GM21447 (cell line): ENCODE results near the gene MAST2.
"Not testable (repeated sequence)": the region's sequence is repeated elsewhere in the genome, so short reads cannot be mapped to it uniquely, and the experiment has no call there.

ENCODE experiments used
- ATAC-seq: cut with Tn5 transposase; IDR thresholded peaks from one replicate; pipeline ENCODE4 v1.9.1; 2021; ENCODE audit not compliant: unreplicated experiment

Gene MAST2

DNA sequence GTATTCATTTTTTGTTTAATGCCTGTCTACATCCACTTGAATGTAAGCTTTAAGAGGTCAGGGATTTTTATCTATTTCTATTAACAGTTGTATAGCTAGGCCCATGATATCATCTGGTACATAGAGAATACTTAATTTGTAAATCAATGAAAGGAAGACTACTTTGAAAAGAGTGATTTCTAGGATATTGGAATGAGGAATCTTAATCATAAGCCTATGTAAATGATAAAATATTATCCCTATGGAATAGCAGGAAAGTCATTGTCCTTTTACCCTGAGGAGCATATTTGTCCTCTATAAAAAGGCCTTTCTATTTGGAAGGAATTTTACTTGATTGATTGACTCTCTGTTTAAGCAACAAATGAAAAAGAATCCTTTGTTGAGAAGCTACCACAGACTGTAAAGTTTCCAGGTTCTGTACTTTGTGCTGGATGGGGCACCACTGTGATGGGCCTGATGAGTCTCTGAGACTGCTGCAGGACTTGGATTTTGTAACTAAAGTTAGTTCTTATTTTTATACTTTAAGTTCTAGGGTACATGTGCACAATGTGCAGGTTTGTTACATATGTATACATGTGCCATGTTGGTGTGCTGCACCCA, 53.8 kb downstream of the MAST2 start:
- ATAC-seq, result no peak

DNA sequence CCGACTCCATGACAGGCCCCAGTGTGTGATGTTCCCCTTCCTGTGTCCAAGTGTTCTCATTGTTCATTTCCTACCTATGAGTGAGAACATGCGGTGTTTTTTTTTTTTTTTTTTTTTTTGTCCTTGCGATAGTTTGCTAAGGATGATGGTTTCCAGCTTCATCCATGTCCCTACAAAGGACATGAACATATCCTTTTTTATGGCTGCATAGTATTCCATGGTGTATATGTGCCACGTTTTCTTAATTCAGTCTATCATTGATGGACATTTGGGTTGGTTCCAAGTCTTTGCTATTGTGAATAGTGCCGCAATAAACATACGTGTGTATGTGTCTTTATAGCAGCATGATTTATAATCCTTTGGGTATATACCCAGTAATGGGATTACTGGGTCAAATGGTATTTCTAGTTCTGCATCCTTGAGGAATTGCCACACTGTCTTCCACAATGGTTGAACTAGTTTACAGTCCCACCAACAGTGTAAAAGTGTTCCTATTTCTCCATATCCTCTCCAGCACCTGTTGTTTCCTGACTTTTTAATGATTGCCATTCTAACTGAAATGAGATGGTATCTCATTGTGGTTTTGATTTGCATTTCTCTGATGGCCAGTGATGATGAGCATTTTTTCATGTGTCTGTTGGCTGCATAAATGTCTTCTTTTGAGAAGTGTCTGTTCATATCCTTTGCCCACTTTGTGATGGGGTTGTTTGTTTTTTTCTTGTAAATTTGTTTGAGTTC, 54.5 kb downstream of the MAST2 start:
- not testable (repeated sequence) for ATAC-seq

DNA sequence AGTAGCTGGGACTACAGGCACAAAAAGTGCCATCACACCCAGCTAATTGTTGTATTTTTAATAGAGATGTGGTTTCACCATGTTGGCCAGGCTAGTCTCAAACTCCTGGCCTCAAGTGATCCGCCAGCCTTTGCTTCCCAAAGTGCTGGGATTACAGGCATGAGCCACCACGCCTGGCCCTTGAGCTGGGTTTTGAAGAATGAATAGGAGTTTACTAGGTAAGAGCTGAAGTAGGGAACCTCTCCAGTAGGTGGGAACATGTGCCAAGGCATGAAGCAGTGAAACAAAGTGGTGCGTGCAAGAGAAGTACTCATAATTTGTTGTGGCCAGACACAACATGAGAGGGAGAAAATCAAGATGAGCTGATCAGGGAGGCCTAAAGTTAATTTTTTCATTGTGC, 55.8 kb downstream of the MAST2 start:
- no peak for ATAC-seq

DNA sequence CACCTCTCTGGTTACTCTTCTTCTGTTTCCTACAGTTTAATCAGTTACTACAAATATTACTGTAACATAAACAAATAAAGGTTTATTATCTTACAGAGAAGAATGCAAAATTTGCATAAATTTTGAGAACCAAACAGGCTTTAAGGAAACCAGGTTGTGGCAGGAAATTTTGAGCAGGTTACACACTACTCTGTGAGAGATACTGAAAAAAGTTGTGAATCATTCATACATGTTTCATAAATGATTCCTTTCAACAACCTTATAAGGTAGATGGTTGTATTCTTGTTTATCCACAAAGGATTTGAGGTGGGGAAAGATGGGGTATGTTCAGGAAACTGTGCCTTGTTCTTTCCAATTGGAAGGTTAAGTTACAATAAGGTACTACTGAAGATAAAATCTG, 58.6 kb downstream of the MAST2 start:
- ATAC-seq, result no peak

DNA sequence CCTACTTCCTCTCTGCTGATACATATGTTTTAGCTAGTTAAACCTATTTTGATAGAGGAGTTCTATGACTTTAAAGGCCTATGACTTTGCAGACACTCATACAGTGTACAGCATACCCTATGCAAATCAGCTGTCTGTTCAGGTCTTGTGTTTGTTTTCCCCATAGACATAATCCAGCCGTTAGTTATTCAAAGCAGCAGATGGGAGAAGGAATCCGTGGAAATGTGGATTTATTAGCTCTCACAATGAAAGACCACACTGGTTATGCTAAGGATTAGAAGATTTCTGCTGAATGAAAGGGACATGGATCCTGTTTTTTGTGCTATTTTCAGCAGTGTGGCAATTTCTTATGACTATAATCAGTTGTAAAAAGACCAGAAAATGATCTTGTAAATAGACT, 59.8 kb downstream of the MAST2 start:
- ATAC-seq, result no peak

DNA sequence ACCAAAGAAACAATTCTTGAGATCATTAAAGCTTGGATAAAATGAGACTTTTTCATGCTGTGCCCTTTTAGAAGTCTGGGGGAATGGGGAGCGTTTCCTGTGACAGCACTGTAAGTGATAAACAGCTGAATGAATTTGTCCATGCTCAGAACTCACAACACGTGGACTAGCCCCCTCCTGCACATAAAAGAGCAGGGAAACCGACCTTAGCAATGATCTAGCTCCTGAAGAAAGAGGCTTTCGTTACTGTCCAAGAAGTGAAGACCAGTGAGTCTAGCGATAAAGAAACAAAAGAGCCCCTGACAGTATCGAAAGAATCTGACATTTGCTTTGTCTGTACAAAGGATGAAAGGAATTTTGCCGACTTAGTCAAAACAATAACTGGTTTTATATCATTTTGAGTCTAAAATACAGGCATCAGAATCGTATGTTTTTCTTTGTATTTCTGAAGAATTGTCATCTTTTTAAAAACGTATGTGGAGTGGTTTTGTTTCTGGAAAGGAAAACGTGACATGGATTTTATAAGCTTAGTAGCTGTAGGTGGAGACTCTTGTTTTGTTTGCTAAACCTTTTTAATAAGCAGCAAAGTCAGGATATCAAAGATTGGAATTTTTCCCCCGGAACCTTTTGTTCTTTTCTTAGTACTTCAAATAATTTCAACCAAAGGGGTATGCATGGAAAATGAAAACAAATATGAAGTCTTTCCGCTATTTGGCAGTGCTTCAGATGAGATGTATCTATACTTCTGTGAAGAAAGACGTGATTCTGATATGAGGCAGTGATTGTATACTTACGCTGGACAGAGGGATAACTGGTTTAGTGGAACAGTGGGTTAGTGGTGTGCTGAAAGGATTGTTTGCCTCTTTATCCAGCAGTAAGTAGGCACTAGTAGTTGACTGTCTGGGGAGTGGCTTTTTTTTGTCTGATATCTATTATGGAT, 61.0 kb downstream of the MAST2 start:
- no peak for ATAC-seq

DNA sequence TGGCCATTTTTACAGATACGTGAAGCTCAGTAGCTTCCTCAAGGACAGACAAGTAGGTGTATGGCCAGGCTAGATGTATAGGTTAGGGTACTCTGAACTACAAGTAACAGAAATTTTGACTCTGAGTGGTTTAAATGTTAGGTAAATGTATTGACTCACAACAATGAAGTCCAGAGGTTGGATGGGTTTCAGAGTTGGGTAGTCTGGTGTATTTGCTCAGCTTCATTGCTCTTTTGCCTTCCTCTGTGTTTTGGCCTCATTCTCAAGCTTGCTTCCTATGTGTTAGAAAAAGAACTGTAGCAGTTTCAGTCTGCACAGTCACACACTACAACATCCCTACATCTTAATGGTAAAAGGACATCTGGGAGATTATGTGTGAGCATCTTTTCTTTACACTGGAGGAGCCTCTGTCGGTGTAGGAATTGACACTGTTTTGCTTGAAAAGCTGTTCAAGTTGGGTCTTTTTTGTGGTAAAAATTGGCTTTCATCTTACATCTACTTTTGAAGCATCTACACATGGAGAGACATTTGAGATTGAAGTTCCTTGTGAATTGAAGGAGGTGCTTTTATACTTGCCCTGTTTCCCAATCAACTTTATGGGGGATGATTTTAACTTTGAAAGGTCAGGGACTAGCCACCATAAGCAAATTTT, 64.4 kb downstream of the MAST2 start:
- ATAC-seq, result no peak

DNA sequence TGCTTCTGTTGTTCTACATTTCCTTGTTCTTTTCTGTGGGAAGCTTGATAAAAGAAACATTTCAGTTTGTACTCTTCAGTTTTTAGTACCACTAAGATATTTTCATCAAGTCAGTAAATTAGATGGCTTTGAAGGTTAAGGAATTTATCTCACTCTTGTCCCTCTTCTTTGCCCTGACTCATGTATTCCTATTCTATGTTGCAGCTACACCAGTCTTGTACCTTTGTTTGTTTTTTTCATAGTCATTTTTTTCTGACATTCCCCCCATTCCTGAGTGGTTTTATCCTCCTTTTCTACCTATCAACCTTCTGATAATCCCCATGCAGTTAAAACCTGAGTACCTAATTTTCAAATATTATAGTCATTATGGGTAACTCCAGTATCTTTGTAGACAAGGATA, 65.4 kb downstream of the MAST2 start:
- ATAC-seq, result no peak

DNA sequence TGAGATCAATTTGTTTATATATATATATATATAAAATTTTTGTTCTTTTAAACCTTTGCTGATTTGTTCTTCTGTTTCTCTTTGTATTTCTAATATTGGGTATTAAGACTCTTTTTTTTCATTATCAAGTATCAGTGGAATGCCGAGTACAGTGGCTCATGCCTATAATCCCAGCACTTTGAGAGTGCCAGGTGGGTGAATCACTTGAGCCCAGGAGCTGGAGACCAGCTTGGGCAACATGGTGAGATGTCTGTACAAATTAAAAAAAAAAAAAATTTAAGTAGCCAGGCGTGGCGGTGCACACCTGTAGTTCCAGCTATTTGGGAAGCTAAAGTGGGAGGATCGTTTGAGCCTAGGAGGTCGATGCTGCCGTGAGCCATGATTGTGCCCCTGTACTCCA, 67.1 kb downstream of the MAST2 start:
- ATAC-seq, result no peak

DNA sequence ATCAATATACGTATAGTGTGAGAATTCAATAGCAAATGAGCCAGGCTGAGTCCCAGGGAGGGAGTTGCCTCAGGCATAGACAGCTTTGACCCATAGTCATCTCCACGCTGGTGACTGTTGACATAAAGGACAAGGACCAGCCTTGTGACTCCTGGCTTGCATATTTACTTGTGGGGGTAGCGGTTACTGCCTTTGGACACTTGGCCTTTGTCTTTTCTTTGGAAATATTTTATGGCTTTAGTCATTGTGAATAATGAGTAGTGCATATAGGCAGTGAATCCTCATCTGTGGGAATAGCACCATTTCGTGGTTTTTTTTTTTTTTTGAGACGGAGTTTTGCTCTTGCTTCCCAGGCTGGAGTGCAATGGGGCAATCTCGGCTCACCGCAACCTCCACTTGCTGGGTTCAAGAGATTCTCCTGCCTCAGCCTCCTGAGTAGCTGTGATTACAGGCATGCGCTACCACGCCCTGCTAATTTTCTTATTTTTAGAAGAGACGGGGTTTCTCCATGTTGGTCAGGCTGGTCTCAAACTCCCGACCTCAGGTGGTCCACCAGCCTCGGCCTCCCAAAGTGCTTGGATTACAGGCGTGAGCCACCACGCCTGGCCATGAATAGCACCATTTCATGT, 68.9 kb downstream of the MAST2 start:
- ATAC-seq, result not testable (repeated sequence)

DNA sequence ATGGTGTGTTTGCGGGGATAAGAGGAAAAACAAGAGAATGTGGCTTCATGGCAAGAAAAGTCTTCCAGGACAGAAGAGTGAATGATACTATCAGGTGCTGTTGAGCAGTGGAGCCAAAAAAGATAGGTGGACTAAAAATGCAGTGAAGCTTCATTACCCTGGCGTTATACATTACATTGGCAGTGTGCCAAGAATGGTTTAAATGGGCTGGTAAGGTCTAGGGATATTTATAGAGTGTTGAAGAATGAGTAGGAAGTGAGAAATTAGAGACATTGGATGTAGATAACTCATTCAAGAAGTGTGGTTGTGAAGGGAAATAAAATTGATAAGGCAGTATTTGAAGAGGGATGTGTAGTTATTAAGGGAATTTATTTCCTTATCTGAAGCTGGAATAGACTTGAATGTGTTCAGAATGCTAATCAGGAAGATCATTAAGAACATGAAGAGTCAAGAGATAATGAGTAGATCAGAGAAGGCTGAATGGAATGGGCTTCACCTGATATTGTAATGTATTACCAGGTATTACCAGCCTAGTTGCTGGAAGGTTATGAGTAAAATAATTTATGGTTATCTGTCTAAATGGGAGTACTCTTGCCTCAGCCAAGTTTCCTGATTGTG, 72.7 kb downstream of the MAST2 start:
- ATAC-seq, result no peak

DNA sequence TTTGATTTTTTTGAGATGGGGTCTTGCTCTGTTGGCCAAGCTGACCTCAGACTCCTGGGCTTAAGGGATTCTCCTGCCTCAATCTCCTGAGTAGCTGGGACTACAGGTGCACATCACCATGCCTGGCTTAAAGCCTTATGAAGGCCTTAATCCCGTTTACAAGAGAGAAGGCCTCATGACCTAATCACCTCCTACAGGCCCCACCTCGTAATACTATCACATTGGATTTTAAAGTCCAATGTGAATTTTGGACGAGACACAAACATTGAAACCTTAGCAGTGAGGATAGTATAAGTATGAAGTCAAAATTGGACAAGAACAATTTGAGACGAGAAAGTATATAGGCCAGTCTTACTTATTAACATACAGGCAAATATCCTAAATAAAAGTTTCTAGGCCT, 73.9 kb downstream of the MAST2 start:
- ATAC-seq, result no peak

DNA sequence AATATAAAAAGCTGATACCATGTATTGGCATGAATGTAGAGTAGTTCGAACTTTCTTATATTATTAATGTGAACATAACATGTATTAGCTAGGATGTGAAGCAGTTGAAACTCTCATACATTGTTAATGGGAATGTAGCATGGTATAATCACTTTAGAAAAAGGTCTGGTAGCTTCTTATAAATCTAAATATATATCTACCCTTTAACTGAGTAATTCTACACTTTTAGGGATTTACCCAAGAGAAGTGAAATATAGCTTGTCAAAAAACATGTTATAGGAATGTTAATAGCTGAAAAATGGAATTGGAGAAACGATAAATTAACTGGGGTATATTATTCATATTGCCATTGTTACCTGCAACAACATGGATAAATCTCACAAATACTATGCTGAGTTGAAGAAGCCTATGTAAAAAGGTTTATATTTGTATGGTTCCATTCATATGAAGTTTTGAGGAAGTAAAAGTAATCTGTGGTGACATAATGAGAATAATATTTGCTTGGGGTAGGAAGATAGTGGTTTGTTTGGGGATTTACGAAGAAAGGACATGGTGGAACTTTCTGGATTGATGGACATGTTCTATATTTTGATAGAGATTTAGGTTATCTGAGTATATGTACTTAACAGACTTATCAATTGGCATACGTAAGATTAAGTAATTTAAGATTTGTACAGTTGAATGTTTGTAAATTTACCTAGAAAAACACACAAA, 76.6 kb downstream of the MAST2 start:
- no peak for ATAC-seq

DNA sequence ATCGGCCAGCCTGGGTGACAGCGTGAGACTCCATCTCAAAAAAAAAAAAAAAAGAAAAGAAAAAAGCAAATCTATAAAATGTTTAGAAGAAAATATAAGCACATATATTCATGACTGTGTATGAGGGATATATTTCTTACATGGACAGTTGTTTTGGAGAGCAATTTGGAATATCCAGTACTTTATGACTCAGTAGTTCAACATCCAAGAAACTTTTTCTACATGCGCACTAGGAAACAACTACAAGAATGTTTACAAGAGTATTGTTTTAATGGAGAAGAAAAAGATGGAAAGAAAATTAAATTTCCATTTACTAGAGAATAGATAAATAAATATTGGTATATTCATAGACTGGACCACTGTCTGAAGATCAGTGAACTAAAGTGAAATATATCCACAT, 77.5 kb downstream of the MAST2 start:
- no peak for ATAC-seq

DNA sequence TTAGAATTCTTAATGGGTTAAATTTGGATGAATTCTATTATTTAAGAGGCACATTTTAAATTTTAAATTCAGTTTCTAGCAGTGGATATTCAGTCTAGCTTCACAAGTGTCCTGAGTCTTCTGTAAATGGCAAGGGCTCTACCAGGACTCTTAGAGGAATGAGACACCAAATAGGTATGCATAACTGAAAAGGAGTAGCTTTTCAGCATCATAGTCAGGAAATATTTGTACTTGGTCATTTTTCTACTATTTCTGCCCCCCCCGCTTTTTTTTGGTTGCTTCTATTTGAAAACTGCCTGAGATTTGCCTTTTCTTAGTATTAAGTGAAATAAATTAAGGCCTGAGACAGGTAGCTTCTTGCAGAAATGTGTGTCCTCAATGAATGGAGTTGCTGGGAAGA, 80.2 kb downstream of the MAST2 start:
- no peak for ATAC-seq

DNA sequence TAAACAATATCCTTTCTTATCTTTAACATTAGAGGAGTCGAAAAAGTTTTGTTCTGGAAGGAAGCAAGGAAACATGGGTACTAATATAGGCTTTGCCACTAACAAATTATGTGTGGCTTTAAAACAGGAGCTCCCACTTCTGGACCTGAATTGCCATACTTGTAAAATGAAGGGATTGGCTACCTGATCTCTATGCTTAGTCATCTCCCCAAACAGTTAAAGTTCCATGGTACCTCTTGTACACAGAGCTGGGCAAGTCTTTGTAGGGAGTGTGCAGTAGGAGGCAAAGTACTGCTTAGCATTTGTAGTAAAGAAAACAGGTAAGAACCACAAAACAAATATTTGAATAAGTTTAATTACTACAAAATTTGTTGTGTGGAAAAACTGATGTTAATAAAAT, 81.3 kb downstream of the MAST2 start:
- no peak for ATAC-seq

DNA sequence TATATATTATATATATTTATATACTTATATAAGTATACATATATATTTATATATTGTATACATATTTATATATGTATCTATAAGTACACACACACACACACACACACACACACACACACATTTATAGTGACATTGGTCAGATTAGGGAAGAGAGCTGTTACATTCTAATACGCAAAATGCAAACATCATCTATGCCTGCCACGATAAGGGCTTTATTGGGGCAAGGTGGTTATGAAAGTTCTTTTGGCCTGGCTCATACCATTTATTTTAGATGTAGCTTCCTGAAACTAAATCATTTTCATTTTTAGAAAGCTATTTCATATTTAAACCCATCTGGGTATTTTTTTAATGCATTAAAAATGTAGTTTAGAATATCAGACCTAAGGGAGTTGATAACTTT, 82.8 kb downstream of the MAST2 start:
- ATAC-seq, result no peak

DNA sequence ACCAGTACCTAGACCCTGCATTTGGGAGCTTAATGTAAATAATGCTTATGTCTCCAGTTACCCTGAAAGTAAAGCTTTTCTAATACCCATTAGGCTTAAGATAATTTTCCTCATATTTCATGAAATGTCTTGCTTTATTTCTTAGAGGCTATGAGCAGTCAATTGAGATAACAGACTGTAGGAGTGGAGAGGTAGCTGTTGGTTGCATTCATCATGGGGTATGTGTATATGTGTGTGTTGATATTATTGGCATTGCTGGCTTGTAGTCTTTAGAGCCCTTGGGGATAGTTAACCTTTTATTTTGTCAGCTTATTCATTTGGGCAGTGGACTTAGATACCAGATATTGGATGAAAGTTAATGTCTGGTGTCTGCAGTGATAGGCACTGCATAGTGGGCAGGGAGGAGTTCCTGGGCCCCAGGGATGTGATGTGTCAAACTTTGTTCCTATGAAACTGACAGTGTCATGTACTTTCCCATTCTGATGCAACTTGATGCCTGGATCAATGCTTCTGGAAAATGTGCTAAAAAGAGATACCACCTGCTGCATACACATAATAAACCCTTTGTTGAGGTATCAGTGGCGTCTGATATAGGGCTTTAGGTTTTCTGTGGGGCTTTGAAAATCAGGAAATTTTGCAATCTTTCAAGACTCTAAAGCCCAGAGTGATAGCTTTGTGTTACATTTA, 83.9 kb downstream of the MAST2 start:
- no peak for ATAC-seq

DNA sequence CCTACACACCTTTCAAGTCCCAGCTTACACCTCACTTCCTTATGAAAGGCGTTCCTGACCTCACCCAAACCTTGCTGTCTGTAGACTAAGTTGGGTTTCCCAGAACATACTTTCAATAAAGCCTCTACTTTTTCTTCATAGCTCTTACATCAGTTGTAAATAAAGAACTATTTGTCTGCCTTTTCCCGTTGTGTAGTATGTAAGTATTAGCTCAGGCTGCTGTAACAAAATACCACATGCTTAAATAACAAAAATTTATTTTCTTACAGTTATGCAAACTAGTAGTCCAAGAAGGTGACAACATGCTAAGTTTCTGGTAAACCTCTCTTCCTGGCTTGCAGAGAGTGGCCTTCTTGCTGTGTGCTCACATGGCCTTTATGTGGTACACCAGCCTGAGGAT, 86.7 kb downstream of the MAST2 start:
- ATAC-seq, result no peak
